ENCODE results near the gene MARK3.
"Not testable (repeated sequence)": the region's sequence is repeated elsewhere in the genome, so short reads cannot be mapped to it uniquely, and the experiment has no call there.

MARK3 gene

GRCh38 chr14:103524002-103524935 lies 139.1 kb downstream of the MARK3 start:
- no peak for DNase-seq (ENCODE audit: low read depth in 2 of 3, low spot score in 2 of 3)

- DNase-seq (ENCODE audit: low read depth in 2 of 3, low spot score in 2 of 3): not testable (repeated sequence)
These were observed 140.4 kb downstream of the MARK3 start for GRCh38 chr14:103525430-103526246.

GRCh38 chr14:103526247-103526913 lies 141.2 kb downstream of the MARK3 start:
- DNase-seq (ENCODE audit: low read depth in 2 of 3, low spot score in 2 of 3): no peak

GRCh38 chr14:103526914-103527248 lies 141.7 kb downstream of the MARK3 start:
- no peak for DNase-seq (ENCODE audit: low read depth in 2 of 3, low spot score in 2 of 3)

- DNase-seq (ENCODE audit: low read depth in 2 of 3, low spot score in 2 of 3): peak in 1 of 3 experiments; percentile 26
These were observed 142.4 kb downstream of the MARK3 start for GRCh38 chr14:103527408-103528145.

GRCh38 chr14:103528146-103528586 lies 143.0 kb downstream of the MARK3 start:
- DNase-seq (ENCODE audit: low read depth in 2 of 3, low spot score in 2 of 3): no peak

GRCh38 chr14:103528587-103529382 lies 143.6 kb downstream of the MARK3 start, which contains the start of gene TRMT61A:
Gene TRMT61A (plus strand): TSS chr14:103529196. CDS start chr14:103529979, 783 bp downstream.
- DNase-seq (ENCODE audit: low read depth in 2 of 3, low spot score in 2 of 3): peak; percentile 50 to 67 (median 63)

- DNase-seq (ENCODE audit: low read depth in 2 of 3, low spot score in 2 of 3): no peak
These were observed 144.5 kb downstream of the MARK3 start for GRCh38 chr14:103529383-103530365.

- no peak for DNase-seq (ENCODE audit: low read depth in 2 of 3, low spot score in 2 of 3)
These were observed 145.2 kb downstream of the MARK3 start for GRCh38 chr14:103530390-103530789.

- no peak for DNase-seq (ENCODE audit: low read depth in 2 of 3, low spot score in 2 of 3)
These were observed 145.6 kb downstream of the MARK3 start for GRCh38 chr14:103530831-103531230.

GRCh38 chr14:103531421-103532215 lies 146.4 kb downstream of the MARK3 start:
- DNase-seq (ENCODE audit: low read depth in 2 of 3, low spot score in 2 of 3): no peak

- no peak for DNase-seq (ENCODE audit: low read depth in 2 of 3, low spot score in 2 of 3)
These were observed 147.3 kb downstream of the MARK3 start for GRCh38 chr14:103532216-103533136.

GRCh38 chr14:103533137-103533998 lies 148.2 kb downstream of the MARK3 start:
- no peak for DNase-seq (ENCODE audit: low read depth in 2 of 3, low spot score in 2 of 3)

- DNase-seq (ENCODE audit: low read depth in 2 of 3, low spot score in 2 of 3): no peak
These were observed 148.9 kb downstream of the MARK3 start for GRCh38 chr14:103533999-103534575.

GRCh38 chr14:103534576-103535061 lies 149.4 kb downstream of the MARK3 start:
- DNase-seq (ENCODE audit: low read depth in 2 of 3, low spot score in 2 of 3): no peak

All from activated CD8-positive, alpha-beta memory T cell treated with anti-CD3 and anti-CD28 coated beads for 48 hours (primary cell).